GM11168 (cell line): ENCODE data around the gene TMPRSS6.

Experiments
- in situ Hi-C: fragments of 300-500 bp; cut with MboI; formaldehyde crosslinking; loops from one replicate; pipeline ENCODE4 v1.12.0; 2022; ENCODE audit warnings: low sequenced_read_pairs; ENCODE audit not compliant: unreplicated experiment

Gene TMPRSS6

GRCh38 chr22:37036655-37037377 lies 72.7 kb downstream of the TMPRSS6 start:
- in situ Hi-C loops, result no loop called here

GRCh38 chr22:37033605-37034430 lies 75.7 kb downstream of the TMPRSS6 start:
- in situ Hi-C loops, result no loop called here

- in situ Hi-C loops, result no loop called here
Observed at GRCh38 chr22:37032535-37033460, 76.7 kb downstream of the TMPRSS6 start.

GRCh38 chr22:37032134-37032534 lies 77.4 kb downstream of the TMPRSS6 start:
- in situ Hi-C loops, result no loop called here

- in situ Hi-C loops, result no loop called here
Observed at GRCh38 chr22:37030560-37031281, 78.8 kb downstream of the TMPRSS6 start.

- in situ Hi-C loops, result no loop called here
Observed at GRCh38 chr22:37028692-37029674, 80.5 kb downstream of the TMPRSS6 start.

GRCh38 chr22:37027556-37027955 lies 82.0 kb downstream of the TMPRSS6 start:
- in situ Hi-C loops, result no loop called here

GRCh38 chr22:37026325-37026724 lies 83.2 kb downstream of the TMPRSS6 start:
- in situ Hi-C loops, result no loop called here

GRCh38 chr22:37025500-37026070 lies 83.9 kb downstream of the TMPRSS6 start:
- in situ Hi-C loops, result no loop called here

- in situ Hi-C loops, result no loop called here
Observed at GRCh38 chr22:37024339-37025157, 85.0 kb downstream of the TMPRSS6 start.

- in situ Hi-C loops, result no loop called here
Observed at GRCh38 chr22:37023743-37024338, 85.7 kb downstream of the TMPRSS6 start.

- in situ Hi-C loops, result no loop called here
Observed at GRCh38 chr22:37022483-37023337, 86.8 kb downstream of the TMPRSS6 start.

- in situ Hi-C loops, result no loop called here
Observed at GRCh38 chr22:37021710-37022482, 87.6 kb downstream of the TMPRSS6 start.

- in situ Hi-C loops, result no loop called here
Observed at GRCh38 chr22:37021041-37021440, 88.5 kb downstream of the TMPRSS6 start.

GRCh38 chr22:37020192-37020479 lies 89.4 kb downstream of the TMPRSS6 start:
- in situ Hi-C loops, result no loop called here
